Gastrocnemius medialis (tissue), 4 donors: ENCODE results near the gene TRIM14.
A peak's percentile ranks its signal among the peaks of the same experiment; 100 is the strongest.

ENCODE experiments used
- POLR2A ChIP-seq, 2 donors: fragments of 450-650 bp; IDR thresholded peaks; one replicate each; pipeline ENCODE4 v1.6.1; 2017; ENCODE audit warnings: antibody characterized with exemption in 2 of 2, mild to moderate bottlenecking in 2 of 2, moderate library complexity in 2 of 2
- TF ChIP-seq, protein P1 (sequence below), 5 experiments: fragments of 450-650 bp in 3 of 5; fragments of 200-600 bp in 2 of 5; sonication (generic) in 2 of 5; IDR thresholded peaks in 4 of 5; conservative IDR thresholded peaks in 1 of 5; 1 replicate in 4 of 5; 2 replicates in 1 of 5; pipeline ENCODE4 v1.5.1; 2016 to 2019; ENCODE audit warnings: antibody characterized with exemption in 5 of 5, mild to moderate bottlenecking in 3 of 5, moderate library complexity in 3 of 5

DNA sequence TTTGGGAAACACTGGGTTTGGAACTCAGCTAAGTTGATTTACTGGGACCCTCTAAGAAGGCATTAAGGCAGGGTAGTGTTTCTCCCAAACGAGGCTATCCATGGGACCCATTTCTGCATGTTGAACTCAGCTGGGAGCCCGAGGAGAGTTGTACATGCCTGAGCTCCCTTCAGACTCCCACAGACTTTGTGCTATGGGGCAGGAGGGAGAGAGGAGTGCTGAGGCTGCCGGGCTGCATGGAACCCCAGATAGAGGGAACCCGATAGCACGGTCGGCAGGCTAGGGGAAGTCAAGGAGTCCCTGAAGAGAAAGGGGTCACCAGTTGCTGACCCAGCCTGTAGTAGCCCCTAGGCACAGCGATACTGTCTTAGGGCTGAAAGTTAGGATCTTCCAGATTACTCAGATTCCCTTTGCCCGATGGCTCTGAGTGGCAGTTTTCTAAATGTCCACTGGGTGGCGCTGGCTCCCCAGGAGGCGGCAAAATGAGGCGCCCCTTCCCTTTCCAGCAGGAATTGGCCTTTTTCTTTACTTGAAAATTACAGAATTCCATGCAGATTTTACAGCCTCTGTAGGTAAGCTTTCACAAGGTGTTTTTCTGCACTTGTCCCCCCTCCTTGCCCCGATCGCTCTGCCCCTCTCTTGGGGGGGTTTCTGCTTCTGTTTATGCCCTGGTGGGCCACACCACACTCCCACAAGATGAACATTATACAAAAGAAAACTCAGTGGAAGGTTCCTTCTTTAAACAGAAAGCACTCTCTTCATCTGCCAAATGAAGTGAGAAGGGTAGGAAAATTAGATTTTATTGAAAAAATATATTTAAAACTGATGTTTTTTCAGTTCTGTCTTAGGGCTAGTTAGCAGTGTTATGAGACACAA, 44.7 kb downstream of the TRIM14 start:
- TF ChIP-seq, protein P1, sequence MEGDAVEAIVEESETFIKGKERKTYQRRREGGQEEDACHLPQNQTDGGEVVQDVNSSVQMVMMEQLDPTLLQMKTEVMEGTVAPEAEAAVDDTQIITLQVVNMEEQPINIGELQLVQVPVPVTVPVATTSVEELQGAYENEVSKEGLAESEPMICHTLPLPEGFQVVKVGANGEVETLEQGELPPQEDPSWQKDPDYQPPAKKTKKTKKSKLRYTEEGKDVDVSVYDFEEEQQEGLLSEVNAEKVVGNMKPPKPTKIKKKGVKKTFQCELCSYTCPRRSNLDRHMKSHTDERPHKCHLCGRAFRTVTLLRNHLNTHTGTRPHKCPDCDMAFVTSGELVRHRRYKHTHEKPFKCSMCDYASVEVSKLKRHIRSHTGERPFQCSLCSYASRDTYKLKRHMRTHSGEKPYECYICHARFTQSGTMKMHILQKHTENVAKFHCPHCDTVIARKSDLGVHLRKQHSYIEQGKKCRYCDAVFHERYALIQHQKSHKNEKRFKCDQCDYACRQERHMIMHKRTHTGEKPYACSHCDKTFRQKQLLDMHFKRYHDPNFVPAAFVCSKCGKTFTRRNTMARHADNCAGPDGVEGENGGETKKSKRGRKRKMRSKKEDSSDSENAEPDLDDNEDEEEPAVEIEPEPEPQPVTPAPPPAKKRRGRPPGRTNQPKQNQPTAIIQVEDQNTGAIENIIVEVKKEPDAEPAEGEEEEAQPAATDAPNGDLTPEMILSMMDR (IDR thresholded peaks at IDR 0.05 in 4 of 5, conservative IDR thresholded peaks at IDR 0.05 in 1 of 5), result peak; percentile 64 to 88 (median 69)
- no peak for TF ChIP-seq POLR2A (IDR thresholded peaks at IDR 0.05)
